Dedifferentiated amniotic fluid mesenchymal stem cell (primary cell): ENCODE data around the gene KLK1.
A peak's percentile ranks its signal among the peaks of the same experiment; 100 is the strongest.
"Not testable (repeated sequence)": the region's sequence is repeated elsewhere in the genome, so short reads cannot be mapped to it uniquely, and the experiment has no call there.

Experiments used
- DNase-seq: peaks from one replicate; pipeline ENCODE4 v3.0.0-alpha.2; 2016; ENCODE audit errors: extremely low spot score

The KLK1 gene

DNA sequence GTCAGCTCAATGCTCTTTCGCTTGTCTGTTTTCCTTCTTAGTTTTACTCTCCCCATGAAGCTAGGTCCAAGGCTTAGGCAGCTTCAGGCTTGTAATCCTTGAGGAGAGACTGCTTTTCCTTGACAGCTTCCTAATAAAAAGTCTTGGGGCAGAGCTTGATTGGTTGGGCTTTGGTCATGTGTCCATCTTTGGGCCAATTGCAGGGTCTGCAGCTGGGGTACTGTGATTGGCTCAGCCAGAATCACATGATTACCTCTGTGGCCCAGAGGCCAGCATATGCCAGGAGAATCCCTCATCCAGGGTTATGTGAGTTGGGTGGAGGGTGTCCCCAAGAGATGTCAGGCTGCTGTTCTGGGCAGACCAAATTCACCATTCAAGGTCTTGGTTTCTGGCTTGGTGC, 8.1 kb downstream of the KLK1 start:
- DNase-seq: no peak

DNA sequence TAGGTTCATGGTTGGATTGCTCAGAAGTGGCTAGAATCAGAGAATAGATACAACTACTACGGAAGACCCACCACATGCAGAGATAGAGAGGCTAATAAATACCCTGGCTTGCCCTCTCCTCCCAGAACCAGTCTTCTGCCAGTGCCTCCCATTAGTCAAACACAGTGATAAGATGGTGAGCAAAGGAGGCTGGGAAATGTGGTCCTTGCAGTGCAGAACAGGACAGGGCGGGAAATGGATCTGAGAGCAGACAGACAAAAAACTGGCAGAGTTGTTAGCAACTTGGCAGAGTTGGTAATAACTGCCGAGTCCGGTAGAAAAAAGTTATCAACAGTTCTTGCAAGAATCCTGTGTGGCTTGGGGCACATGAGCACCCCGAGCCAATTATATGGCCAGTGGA, 8.7 kb downstream of the KLK1 start:
- DNase-seq: no peak

DNA sequence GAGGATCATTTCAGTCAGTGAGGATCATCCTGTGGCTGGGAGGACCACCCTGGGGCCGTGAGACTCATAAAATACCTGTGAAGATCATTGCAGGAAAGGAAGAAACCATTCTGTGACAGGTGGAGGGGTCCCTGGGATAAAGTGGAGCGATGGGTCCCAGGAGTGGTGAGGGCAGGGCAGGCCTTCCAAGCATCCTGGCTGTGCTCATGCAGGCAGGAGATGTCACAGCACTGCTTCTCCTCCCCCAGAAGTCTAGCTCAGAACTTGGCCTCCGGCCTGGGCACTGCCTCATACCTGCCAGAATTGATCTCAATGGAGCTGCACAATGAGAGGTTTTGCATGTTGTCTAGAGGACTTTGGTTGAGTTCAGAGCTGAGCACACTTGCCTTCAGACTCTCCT, 11.1 kb downstream of the KLK1 start:
- DNase-seq: no peak

DNA sequence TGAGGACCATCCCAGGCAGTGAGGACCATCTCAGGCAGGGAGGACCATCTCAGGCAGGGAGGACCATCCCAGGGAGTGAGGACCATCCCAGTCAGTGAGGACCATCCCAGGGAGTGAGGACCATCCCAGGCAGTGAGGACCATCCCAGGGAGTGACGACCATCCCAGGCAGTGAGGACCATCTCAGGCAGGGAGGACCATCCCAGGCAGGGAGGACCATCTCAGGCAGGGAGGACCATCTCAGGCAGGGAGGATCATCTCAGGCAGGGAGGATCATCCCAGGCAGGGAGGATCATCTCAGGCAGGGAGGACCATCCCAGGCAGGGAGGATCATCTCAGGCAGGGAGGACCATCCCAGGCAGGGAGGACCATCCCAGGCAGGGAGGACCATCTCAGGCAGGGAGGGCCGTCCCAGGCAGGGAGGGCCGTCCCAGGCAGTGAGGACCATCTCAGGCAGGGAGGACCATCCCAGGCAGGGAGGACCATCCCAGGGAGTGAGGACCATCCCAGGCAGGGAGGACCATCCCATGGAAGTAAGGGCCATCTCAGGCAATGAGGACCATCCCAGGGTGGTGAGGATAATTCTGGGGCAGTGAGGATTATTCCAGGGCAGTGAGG, 11.9 kb downstream of the KLK1 start:
- DNase-seq: not testable (repeated sequence)

DNA sequence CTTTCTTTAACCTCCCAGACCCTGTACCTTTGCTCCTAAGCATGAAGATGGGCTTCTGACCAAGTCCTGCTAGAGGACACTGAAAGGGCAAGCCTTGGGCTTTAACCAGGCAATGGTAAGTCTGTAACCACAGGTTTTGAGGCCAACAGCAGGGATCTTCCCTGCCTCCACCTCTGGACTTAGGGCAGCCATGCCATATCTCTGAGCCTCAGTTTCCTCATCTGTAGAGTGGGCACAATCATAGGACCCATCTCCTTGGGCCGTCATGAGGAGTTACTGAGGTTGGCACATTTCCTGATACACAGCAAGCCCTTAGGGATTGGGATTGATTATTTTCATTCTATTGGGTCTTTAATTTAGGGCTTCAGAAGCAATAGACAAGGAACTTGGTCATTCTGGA, 14.7 kb downstream of the KLK1 start:
- DNase-seq: no peak

DNA sequence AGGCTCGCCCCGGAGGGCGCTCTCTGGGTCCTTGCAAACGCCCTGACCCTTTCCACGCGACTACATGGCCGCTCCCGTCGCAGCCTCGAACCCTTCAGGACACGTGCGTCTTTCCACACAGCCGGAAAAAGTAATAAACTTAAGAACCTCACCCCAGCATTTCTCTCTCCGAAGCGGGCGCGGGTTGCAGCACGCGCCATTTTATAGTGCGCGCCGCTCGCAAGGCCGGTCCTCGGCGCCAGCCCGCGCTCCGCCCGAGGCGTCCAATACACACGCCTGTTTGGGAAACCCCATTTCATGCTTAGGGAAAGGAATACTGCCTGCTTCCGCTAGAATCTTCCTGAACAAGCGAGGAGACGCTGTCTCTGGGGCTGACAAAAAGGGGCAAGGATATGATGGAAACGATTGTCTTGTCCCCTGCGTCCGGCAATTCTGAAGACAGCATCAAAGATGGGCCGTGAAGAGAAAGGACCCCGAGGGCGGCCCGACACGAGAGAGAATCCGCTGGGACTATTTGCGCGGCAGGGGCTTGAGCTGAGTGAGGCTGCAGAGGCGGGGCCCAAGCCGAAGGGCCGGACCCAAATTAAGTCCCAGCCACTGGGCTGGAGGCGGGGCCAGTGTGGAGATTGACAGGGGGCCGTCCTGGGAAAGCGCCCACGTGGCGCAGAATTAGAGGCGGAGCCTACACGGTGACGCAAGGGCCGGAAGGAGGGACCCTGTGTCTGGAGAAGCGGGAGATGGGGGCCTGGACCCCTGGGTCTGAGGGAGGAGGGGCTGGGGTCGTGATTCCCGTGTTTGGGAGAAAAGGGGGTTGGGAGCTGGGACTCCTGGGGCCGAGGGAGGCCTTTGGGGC, 18.9 kb downstream of the KLK1 start:
- DNase-seq: peak; percentile 99

DNA sequence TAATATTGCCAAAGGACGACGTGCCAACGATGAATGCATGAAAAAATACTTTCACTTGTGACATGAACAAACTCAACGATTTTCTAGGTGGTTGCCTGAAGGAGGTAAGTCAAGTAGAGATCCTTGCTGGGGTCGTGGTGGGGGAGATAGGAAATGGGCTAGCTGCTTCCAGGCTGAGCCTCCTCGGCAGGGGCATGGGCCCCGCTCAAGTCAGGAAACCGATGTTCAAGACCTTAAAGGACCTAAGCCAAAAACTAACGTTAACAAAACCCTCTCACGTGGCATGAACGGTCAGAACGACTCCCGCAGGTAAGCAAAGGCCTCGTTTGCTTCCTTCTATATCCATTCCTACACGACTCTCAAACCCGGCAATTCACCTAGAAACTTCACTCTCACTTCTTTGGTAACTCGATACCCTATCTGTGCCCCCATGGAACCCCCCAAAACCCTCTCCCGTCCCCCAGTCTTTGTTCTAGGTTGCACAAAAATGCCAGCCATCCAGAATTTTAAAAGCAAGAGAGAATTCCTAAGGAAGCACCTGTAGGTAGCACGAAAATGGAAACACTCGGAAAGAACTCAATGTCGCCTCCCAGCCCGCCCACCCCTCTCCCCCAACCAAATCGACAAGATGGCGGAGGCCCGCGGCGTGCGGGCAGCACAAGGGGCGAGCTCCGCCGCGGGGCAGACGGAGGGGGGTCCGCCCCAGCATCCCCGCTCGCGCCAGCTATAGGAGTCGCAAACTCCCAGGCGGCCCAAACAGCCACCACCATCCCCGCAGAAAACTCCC, 19.8 kb downstream of the KLK1 start:
- DNase-seq: no peak

DNA sequence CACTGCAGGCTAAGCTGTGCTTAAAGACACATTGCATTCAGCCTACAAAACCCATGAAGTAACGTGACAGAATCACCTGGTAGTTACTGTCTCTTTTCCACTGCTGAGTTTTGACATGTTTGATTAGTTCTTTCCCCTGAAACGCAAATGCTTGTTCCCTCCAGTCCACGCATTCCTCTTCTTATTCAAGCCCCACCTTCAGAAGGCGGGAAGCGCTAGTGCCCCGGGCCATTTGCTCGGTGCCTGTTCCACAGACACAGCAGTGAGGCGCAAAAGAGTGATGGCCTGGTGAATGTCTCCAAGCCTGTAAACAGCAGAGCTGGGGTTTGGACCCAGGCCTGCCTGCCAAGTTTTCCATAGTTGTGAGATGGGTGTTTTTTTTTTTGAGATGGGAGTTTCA, 22.5 kb downstream of the KLK1 start:
- DNase-seq: no peak

DNA sequence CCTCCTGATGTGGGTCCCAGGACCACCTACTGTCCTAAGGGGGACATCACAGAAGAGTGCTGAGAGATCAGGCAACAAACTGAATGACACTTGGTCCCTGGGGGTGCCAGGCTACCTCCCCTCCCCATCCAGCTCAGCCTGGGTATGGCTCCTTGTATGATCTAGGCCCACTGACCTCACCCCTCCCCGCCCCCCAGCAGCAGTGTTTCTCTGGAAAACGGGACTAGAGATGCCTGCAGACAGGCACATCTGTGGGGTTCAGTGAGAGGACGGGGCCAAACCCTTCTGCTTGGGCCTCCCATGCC, 24.1 kb downstream of the KLK1 start:
- DNase-seq: no peak

DNA sequence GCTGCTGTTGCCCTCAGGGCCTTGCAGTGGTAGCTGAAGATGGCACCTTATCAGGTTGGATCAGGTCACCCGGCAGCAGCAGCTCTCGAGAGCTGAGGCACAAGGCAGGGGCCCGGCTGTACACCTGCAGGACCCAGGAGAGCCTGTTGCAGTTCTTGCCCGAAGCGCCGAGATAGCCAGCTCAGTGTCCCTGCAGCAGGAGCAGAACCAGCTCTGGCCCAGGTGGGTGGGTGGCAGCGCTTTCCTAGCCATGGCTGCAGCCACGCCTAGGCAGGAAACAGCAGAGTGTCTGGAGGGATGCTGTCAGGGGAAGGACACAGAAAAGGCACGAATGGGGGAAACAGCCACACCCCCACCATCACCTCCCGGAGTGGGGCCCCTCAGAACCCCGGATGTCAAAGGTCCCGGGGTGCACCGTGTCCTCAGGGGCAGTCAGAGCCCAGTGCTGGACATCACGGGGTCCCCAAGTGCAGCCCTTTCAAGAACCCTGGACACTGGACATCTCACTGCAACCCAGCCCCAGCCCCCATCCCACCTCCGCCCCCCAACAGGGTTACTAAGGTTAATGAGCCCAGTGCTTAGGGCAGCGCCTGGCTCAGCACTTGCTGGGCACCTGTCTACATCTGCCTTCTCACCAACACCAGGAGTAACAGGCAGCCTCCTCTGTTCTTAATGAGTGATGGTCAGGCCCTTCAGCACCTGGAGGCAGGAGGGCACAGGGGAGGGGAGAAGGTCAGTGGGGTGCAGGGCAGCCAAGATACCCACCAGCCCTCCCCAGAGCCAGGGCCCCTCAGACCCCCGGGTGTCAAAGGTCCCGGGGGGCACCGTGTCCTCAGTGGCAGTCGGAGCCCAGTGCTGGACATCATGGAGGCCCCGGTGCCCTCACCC, 24.7 kb downstream of the KLK1 start:
- DNase-seq: no peak

DNA sequence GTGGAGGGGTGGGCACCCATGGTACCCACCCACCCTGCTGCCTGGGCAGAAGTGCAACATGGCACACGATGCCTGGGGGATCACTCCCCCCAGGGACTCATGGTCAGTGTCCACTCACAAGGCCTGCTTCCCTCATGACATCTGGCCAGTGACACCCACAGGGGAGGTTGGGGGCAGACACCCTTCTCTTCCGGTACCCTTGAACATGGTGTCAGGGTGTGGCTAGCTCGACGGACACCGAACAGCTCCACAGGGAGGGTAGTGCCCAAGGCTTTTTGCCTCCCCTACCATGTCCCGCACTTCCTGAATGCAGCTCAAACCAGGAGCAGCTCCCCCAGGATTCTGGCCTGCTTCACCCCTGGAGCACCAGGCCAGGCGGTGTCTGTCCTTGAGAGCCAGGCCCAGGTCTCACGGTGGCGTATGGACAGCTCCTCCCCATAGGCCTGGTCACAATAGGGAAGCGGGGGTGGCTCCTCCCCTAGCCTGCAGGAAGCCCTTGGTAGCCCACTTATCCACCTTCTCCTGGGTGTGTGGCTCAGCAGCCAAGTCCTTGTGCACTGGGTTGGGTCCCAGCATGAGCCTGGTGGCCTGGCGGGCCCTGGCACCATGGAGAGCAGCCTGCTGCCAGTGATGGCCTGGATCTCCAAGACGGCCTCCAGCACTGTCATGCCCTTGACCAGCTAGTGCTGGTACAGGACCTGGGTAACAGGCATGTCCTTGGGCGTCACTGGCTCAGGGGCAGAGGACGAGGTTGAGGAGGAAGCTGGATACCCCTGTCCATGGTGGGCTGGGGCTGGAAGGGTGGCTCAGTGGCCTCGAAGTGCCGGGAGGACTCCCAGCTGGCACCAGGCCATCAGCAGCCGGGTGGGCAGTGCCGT, 25.6 kb downstream of the KLK1 start:
- DNase-seq: no peak

DNA sequence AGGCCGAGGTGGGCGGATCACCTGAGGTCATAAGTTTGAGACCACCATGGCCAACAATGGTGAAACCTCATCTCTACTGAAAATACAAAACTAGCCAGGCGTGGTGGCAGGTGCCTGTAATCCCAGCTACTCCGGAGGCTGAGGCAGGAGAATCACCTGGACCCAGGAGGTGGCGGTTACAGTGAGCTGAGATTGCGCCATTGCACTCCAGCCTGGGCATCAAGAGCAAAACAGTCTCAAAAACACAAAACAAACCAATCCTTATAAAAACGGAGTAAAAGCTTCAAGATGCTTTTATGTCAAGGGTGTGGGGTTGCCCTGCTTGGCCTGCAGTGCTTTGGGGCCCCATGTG, 26.2 kb downstream of the KLK1 start:
- no peak for DNase-seq

DNA sequence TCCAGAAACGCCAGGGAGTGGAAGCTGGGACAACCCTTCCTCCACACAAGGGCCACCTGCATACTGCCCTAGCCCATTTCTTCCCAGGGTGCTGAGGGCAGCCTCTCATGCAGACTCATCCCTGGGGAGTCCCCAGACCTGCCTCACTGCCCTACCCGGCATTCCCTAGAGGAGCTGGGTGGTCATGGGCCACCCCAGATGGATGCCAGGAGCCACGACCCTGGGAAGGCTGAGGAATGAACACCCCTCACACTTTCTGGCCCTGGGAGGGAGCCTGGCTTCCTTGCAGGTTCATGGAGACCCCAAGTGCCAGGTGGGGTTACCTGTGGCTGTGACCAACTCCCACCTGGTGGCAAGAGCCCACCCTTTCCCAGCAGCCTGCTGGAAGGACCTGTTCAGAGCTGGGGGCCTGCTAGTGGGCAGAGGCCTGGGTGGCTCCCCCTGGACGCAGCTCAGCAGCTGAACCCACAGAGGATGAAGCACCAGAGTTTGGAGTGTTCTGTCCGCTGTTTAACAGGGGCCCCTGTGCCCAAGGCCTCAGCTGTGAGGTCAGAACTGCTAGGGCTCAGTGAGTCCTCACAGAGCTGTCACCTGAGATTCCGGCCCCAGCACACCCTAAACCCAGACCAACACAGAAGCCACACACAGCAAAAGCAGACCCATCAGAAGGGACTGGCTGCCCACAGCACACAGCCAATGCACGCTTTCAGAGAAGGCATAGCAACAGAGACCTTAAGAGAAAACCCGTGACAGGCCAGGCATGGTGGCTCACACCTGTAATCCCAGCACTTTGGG, 26.8 kb downstream of the KLK1 start:
- no peak for DNase-seq

DNA sequence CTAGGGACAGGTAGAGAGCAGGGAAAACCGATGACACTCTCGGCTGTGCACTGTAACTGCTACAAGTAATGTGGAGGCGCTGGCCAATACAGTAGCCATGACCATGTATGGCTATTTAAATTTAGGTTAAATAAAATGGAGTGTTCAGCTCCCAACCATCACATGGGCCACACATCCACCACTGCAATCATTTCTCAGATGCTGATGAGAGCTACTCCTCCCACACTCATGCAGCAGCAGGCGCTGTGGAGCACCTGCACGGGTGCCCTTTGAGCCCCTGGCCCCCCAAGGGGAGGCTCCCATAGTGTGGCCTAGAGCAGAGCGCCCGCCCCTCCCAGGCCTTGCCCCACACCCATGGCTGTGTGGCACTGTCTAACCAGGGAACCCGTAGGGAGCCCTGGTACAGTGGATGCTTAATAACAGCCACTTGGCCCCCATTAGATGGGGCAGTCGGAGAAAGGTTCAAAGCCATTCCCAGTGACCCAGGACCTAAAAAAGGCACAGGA, 27.4 kb downstream of the KLK1 start:
- no peak for DNase-seq

DNA sequence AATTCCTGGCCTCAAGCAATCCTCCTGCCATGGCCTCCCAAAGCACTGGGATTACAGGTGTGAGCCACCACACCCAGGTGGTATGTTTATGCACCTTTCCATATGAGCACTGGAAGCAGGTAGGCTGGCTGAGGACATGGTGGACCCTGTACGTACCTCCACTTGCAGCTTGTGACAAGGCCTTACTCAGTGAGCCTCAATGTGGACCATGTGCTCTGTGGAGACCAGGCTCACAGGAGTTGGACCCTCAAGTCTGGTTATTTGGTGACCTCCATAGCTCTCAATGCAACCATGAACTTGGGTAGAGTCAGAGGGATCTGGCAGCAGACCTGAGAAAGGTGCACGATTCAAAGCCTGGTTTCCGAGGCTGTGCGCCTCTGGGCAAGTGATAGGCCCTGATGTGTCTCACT, 27.9 kb downstream of the KLK1 start:
- no peak for DNase-seq

DNA sequence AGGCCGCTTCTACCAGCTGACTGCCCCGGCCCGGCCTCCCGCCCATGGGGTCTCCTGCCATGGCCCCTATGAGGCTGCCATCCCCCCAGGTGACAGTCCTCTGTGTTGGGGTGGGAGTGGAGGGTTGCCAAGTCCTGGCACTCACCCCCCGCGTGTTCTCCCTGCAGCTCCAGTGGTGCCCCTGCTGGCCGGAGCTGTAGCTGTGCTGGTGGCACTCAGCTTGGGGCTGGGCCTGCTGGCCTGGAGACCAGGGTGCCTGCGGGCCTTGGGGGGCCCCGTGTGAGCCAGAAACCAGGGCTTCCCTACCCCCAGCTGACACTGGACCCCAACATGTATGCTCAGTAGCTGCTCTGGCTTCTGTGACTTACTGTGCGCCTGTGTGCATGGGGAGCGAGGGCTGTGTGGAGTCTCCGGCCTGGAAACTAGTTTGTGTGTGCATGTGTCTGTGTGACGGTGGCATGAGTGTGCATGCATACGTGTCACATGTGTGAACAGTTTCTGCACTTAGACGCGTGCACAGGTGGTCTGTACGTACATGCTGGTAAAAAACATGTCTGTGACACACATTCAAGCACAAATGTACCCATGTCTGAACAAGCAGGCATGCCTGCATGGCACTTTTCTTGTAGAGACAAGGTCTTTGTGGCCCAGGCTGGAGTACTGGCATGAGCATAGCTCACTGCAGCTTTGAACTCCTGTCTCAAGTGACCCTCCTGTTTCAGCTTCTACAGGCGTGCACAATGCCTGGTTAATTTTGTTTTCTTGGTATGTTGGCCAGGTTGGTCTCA, 28.5 kb downstream of the KLK1 start:
- DNase-seq: no peak

DNA sequence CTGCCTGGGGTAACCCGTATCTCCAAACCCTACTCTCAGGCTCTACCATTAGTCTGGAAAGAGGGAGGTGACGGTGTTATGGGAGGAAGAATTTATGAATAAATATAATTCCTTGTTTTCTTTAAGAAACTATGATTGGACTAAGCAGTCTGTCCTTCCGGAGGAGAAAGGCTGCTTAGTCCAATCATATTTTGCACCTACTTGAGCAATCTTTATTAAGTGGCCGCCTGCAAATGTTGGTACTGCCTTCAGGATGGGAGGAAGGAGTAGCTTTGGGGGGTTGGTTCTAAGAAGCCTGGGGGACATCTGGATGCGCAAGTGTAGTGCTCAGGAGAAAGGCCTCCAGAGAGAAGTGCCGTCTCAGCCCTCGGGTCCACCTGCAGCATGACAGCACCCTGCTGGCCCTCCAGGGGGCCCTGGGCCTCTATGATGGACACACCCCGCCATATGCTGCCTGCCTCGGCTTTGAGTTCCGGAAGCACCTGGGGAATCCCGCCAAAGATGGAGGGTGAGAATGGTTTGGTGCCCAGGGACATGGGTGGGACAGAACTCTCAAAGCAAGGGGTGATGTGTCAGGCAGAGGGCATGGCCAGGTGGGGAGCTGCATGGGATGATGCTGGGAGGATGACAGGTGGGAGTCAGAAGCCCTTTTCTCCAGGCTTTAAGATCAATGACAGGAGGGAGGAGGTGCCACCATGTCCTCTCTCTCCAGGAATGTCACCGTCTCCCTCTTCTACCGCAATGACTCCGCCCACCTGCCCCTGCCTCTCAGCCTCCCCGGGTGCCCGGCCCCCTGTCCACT, 29.3 kb downstream of the KLK1 start:
- DNase-seq: no peak

DNA sequence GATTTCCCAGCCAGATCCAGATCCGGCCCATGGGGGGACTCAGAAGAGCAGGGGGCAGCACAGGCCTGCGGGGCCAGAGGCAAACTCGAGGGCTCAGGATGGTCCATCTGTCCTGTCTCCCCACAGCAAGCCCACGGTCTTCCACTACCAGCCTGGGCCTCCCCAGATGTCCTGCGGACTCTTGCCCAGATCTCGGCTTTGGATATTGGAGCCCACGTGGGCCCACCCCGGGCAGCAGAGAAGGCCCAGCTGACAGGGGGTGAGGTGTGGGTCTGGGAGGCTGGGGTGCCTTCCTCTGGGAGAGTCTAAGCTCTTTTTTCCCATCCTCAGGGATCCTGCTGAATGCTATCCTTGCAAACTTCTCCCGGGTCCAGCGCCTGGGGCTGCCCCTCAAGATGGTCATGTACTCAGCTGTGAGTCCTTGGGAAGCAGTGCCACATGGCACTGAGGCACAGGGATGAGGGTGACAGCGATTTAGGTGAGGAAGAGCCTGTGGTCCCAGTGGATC, 30.0 kb downstream of the KLK1 start:
- DNase-seq: no peak
